ENCODE measurements around the gene KNTC1. TPM values are rescaled to one million over a fixed set of nuclear protein-coding genes. Genes with fewer than 3 reads are reported as not detected.

KNTC1 gene
- total and polyA plus RNA-seq, 2 of the 13 experiments (the other 11 are each of a cell fraction or from before 2014, with no cell fraction given) = 45.1 to 57.6 TPM

- Histone ChIP-seq H3K9ac (ENCODE audit: insufficient read depth, low read depth, low read length) (no peak overlapping the region), H2AFZ (ENCODE audit: low read length) (no peak overlapping the region), H3K36me3 (replicated peaks in 1 of 2; ENCODE audit: control insufficient read depth in 1 of 2, insufficient read depth in 2 of 2, low read length in 2 of 2) (no peaks in the 10 kb centered on the region), H3K4me2 (ENCODE audit: low read depth, low read length) (no peak overlapping the region), H3K9me3 (ENCODE audit: low read length) (no peaks in the 10 kb centered on the region), H4K20me1 (ENCODE audit: insufficient read depth, low read length) (no peaks in the 10 kb centered on the region), H3K27me3 (ENCODE audit: control insufficient read depth in 1 of 2, insufficient read depth in 2 of 2, low read length in 2 of 2) (no peaks in the 10 kb centered on the region), H3K4me3 (replicated peaks in 1 of 3; ENCODE audit: insufficient read depth in 1 of 3, low read depth in 2 of 3, low read length in 3 of 3) (no peak overlapping the region), H3K4me1 (ENCODE audit: insufficient read depth, low read length) (peaks cover 29% of the 10 kb centered on the region), H3K79me2 (ENCODE audit: insufficient read depth, low read length) (no peaks in the 10 kb centered on the region), H3K27ac (ENCODE audit: extremely low read length, insufficient read depth, low read length) (no peak overlapping the region)
- ChIA-PET CTCF (ENCODE audit: low intra/inter-chr PET ratio, low total read pairs) (no interaction called here), POLR2A (interaction anchor here (0.7 kb wide), 1 partner anchor 9 kb away, joined by 3 read pairs; no protein-coding TSS in a partner anchor)
- DNase-seq (ENCODE audit: low spot score) (no peak), FAIRE-seq (no peak), ATAC-seq (no peak)
- BruUV-seq (replicated peaks) = no TSS peak
- in situ Hi-C loops (cut with HindIII; ENCODE audit: extremely low pct_ligation_motif_present, low pct_unique_long_range_greater_than_20kb) = no loop called here
- 25% methylated on average over 5 of the region's 5 CpGs for WGBS (ENCODE audit: low lambda C conversion rate)
- intact Hi-C loops (cut with micrococcal nuclease; ENCODE audit: unreplicated experiment) = loop anchor here (10.0 kb wide), 1 partner anchor 55 kb away; no protein-coding TSS in a partner anchor
- TF ChIP-seq ZNF879 (CRISPR knock-in tag; IDR thresholded peaks at IDR 0.05) = no peak
- no peak for TF ChIP-seq ZNF782 (CRISPR knock-in tag; IDR thresholded peaks at IDR 0.05; ENCODE audit: borderline replicate concordance)
- TF ChIP-seq MYC (CRISPR knock-in tag; IDR thresholded peaks at IDR 0.05; ENCODE audit: borderline replicate concordance) = no peak
- no peak for TF ChIP-seq JUNB (CRISPR knock-in tag; IDR thresholded peaks at IDR 0.05; ENCODE audit: borderline replicate concordance)
- TF ChIP-seq ZNF552 (CRISPR knock-in tag; IDR thresholded peaks at IDR 0.05; ENCODE audit: borderline replicate concordance) = no peak
- no peak for TF ChIP-seq NRL (CRISPR knock-in tag; IDR thresholded peaks at IDR 0.05; ENCODE audit: borderline replicate concordance)
- no peak for TF ChIP-seq HNF4A (CRISPR knock-in tag; IDR thresholded peaks at IDR 0.05)
- TF ChIP-seq ZNF737 (CRISPR knock-in tag; IDR thresholded peaks at IDR 0.05; ENCODE audit: borderline replicate concordance) = no peak
- TF ChIP-seq ZNF780A (CRISPR knock-in tag; IDR thresholded peaks at IDR 0.05) = no peak
Measured at GRCh38 chr12:122669397-122670070, 142.5 kb downstream of the KNTC1 start.

Data from HepG2 (cell line).